DOHH2 (cell line): Measurements from ENCODE around the gene RPH3AL.

Source experiments
- EZH2phosphoT487 ChIP-seq: fragments of 200-600 bp; sonication (generic); IDR thresholded peaks from 2 replicates; pipeline ENCODE4 v1.6.1; 2017; ENCODE audit warnings: borderline replicate concordance, mild to moderate bottlenecking, antibody characterized with exemption, low read length, moderate library complexity, mixed read lengths
- TF ChIP-seq, protein P1 (sequence below): fragments of 200-600 bp; sonication (generic); IDR thresholded peaks from one replicate; pipeline ENCODE4 v1.5.1; 2014; ENCODE audit warnings: antibody characterized with exemption, mild to moderate bottlenecking, low read depth, low read length; ENCODE audit not compliant: poor library complexity, severe bottlenecking

DNA sequence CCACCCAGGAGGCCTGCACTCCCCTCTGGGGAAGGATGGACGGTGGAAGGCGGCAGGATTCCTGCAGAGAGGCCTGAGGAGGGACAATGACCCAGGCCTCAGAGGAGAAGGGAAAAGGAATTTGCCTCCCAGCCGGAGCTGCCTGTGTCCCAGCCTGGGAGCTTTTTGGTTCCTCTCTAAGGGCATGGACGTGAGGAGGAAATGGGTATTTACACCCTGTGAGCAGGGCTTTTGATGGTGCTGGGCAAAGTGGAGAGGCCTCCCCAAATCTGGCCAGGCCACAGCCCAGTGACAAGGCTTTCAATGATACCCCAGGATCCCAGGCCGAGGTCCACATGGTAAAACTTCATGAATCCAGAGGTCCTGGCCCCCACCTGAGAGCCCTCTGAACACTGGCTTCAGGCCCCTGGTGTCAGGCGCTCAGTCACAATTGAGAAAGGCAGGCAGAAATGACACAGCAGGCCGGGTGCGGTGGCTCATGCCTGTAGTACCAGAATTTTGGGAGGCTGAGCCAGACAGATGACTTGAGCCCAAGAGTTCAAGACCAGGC lies 115.1 kb downstream of the RPH3AL start:
- TF ChIP-seq EZH2phosphoT487: no peak
- TF ChIP-seq, protein P1, sequence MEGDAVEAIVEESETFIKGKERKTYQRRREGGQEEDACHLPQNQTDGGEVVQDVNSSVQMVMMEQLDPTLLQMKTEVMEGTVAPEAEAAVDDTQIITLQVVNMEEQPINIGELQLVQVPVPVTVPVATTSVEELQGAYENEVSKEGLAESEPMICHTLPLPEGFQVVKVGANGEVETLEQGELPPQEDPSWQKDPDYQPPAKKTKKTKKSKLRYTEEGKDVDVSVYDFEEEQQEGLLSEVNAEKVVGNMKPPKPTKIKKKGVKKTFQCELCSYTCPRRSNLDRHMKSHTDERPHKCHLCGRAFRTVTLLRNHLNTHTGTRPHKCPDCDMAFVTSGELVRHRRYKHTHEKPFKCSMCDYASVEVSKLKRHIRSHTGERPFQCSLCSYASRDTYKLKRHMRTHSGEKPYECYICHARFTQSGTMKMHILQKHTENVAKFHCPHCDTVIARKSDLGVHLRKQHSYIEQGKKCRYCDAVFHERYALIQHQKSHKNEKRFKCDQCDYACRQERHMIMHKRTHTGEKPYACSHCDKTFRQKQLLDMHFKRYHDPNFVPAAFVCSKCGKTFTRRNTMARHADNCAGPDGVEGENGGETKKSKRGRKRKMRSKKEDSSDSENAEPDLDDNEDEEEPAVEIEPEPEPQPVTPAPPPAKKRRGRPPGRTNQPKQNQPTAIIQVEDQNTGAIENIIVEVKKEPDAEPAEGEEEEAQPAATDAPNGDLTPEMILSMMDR: no peak
